Stimulated activated memory B cell treated with anti-CD40 and anti-IgM and Interleukin-4, amounts not matched to agents 10 μg/mL and 1 μg/mL and 100 μg/mL, for 72 hours (primary cell): ENCODE data around the gene PIGX.

Experiments
- ATAC-seq: fragments of 150-1000 bp; cut with Tn5 transposase; 2 replicates; pipeline ENCODE4 v1.10.0; 2021
- H3K27ac Mint-ChIP-seq: one replicate; pipeline ENCODE4 v1.8.0; 2022; ENCODE audit warnings: mild to moderate bottlenecking, mixed read lengths
- H3K27me3 Mint-ChIP-seq: one replicate; pipeline ENCODE4 v1.8.0; 2022; ENCODE audit warnings: mixed read lengths
- H3K36me3 Mint-ChIP-seq: one replicate; pipeline ENCODE4 v1.8.0; 2022; ENCODE audit warnings: mixed read lengths
- H3K4me1 Mint-ChIP-seq: one replicate; pipeline ENCODE4 v1.8.0; 2022; ENCODE audit warnings: mixed read lengths
- H3K4me3 Mint-ChIP-seq: one replicate; pipeline ENCODE4 v1.8.0; 2022; ENCODE audit warnings: mild to moderate bottlenecking, moderate library complexity, mixed read lengths
- H3K9me3 Mint-ChIP-seq: one replicate; pipeline ENCODE4 v1.8.0; 2022; ENCODE audit warnings: mixed read lengths

Gene PIGX

DNA sequence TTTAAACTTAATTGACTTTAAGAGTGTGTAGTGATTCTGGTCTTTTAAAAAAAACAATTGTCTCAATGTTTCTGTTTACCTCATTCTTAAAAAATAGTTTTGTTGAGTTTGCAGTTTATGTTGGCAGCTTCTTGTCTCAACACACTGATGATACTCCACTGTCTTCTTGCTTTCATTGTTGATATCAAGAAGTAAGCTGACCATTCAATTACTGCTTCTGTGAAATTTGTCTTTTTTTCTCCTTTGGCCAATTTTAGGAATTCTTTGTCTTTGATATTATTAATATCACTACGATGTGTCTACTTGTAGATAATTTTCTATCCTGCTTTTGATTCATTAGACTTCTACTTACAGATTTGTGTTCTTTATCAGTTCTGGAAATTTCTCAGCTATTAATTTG lies 58.9 kb downstream of the PIGX start:
- H3K9me3 Mint-ChIP-seq, result peaks cover 3% of the 10 kb centered on the region
- peaks cover 18% of the 10 kb centered on the region for H3K36me3 Mint-ChIP-seq
- H3K27ac Mint-ChIP-seq, result peak overlapping the region; percentile 61
- H3K4me3 Mint-ChIP-seq, result no peak overlapping the region
- H3K27me3 Mint-ChIP-seq, result no peaks in the 10 kb centered on the region
- ATAC-seq, result no peak
- peaks cover 46% of the 10 kb centered on the region for H3K4me1 Mint-ChIP-seq

DNA sequence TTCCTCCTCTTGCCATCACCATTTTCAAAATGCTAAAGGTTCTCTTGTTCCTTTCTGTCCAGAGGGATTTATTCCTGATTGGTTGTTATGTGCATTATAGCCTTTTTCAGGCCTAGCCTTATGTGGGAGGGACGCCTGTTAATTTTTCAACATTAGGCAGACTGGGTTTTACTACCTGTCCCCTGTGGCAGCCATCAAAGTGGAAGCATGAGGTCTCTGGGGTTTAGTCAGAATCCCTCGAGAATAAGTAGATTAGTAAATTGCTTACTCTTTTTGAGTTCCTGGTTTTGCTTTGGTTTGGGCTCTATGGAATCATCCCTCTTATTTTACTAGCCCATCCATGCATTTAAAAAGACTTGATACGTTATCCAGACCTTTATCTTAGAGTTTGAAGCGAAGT lies 59.9 kb downstream of the PIGX start:
- peak; percentile 88 for ATAC-seq
- Mint-ChIP-seq H3K4me3 (no peak overlapping the region), H3K36me3 (peaks cover 18% of the 10 kb centered on the region), H3K27me3 (no peaks in the 10 kb centered on the region), H3K4me1 (peaks cover 47% of the 10 kb centered on the region), H3K27ac (peak overlapping the region; percentile 61), H3K9me3 (peaks cover 3% of the 10 kb centered on the region)

DNA sequence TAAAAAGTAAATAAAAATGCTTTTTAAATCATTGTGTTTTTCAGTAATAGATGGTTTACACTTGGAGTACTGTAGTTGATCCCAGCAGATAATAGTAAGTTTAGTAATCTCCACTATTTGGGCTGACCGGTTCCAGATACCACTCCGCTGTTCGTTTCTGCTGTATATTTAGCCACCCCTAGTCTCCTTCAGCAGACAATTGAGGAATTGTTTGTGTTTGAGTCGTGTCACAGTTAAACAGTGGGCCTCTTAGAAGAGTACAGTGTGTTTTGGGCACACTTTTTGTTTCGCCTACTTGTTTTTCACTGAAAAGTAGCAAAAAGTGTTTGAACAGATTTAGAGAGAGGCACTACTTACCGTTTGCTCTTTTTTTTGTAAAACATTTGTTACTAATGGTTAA lies 60.7 kb downstream of the PIGX start:
- H3K4me1 Mint-ChIP-seq, result peaks cover 47% of the 10 kb centered on the region

DNA sequence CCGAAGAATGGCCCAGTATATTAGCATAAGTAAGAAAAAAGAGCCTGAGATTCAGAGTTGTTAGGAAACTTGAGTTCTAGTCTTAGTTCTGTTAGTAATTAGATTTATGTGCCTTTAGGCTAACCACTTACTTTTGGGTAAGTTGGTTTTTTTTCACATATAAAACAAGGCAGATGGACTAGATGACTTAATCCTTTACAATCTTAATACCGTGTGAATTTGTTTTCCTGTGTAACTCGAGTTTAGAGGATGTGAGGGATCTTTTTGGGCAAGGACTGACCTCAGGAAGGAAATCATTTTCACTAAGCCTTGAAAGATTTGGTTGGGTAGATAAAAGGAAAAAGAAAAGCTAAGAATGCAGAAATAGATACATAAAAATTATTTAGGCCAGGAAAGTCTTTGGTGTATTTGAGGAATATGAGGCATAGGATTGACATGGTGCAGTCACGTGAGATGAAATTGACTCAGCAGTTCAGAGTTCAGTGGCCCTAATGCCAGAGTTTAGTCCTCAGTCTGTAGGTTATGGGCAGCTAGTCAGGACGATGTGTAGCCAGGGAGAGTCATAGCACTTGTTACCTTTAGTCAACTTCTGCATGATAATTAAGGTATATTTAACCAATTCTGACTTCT lies 62.1 kb downstream of the PIGX start:
- peak; percentile 62 for ATAC-seq
- Mint-ChIP-seq H3K36me3 (peaks cover 20% of the 10 kb centered on the region), H3K27ac (peak overlapping the region; percentile 28), H3K4me1 (peaks cover 54% of the 10 kb centered on the region), H3K27me3 (no peaks in the 10 kb centered on the region), H3K9me3 (peaks cover 3% of the 10 kb centered on the region), H3K4me3 (no peak overlapping the region)

More for the DNA sequence above, 60.7 kb downstream of the PIGX start:
- no peak for ATAC-seq
- Mint-ChIP-seq H3K27me3 (no peaks in the 10 kb centered on the region), H3K4me3 (no peak overlapping the region), H3K27ac (peak overlapping the region; percentile 61), H3K36me3 (peaks cover 18% of the 10 kb centered on the region), H3K9me3 (peaks cover 3% of the 10 kb centered on the region)

DNA sequence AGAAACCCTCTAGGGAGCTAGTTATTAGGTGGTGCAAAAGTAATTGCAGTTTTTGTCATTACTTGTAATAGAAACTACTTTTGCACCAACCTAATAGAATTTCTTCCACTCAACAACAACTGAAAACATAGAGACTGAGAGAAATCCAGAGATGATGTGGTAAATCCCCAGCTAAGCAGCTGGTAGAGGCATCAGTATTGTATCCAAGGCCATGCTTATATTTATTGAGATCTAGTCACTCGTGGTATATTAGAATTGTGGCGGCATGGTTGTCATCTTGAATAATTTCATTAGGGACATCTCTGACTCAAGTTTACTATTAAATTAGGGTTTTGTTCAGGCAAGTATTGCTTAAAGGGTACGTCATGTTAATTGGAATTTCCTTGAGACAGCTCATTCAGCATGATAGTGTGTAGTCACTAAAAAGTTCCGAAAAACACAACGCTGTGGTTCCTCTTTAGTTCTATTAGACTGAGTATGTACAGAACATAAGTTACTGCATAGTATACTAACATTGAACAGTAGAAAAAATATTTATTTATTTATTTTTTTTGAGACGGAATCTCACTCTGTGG lies 62.8 kb downstream of the PIGX start:
- Mint-ChIP-seq H3K4me3 (no peak overlapping the region), H3K27ac (peak overlapping the region; percentile 28), H3K27me3 (no peaks in the 10 kb centered on the region), H3K36me3 (peaks cover 27% of the 10 kb centered on the region), H3K9me3 (peaks cover 3% of the 10 kb centered on the region), H3K4me1 (peaks cover 54% of the 10 kb centered on the region)
- ATAC-seq, result peak; percentile 41

DNA sequence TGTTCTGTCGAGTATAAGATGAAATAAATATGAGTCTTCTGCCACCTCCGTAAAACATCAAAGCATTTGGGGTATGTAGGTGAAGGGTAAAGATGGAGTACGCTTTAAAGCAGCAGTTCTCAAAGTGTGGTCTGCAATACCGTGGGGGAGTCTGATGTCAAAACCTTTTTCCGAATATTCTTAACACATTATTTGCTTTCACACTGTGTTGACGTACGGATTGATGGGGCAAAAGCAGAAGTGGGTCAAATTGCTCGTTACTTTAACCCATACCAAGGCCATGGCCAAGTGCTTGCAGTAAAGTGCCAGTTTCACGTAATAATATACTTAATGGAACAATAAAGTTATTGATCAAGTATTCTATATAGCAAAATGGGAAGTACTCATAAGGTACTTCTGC lies 63.8 kb downstream of the PIGX start:
- Mint-ChIP-seq H3K9me3 (peaks cover 3% of the 10 kb centered on the region), H3K4me1 (peaks cover 51% of the 10 kb centered on the region), H3K36me3 (peaks cover 32% of the 10 kb centered on the region), H3K27me3 (no peaks in the 10 kb centered on the region), H3K27ac (no peak overlapping the region), H3K4me3 (no peak overlapping the region)
- peak; percentile 20 for ATAC-seq

DNA sequence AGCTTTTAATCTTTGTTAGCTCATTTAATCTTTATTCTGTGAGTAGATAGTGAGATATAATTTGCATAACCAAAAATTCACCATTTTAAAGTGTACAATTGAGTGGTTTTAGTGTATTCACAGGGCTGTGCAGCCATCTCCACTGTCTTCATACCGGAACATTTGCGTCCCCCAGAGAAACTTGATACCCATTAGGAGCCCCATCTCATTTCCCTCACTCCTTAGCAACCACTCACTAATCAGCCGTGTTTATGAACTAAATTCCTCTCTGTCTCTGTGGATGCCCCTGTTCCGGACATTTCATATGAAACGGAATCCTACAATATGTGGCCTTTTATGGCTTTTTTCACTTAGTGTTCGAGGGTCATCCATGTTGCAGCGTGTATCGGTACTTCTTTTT lies 65.7 kb downstream of the PIGX start:
- Mint-ChIP-seq H3K27ac (no peak overlapping the region), H3K36me3 (peaks cover 21% of the 10 kb centered on the region), H3K4me3 (no peak overlapping the region), H3K27me3 (no peaks in the 10 kb centered on the region), H3K4me1 (peaks cover 32% of the 10 kb centered on the region), H3K9me3 (peaks cover 3% of the 10 kb centered on the region)
- ATAC-seq, result no peak

DNA sequence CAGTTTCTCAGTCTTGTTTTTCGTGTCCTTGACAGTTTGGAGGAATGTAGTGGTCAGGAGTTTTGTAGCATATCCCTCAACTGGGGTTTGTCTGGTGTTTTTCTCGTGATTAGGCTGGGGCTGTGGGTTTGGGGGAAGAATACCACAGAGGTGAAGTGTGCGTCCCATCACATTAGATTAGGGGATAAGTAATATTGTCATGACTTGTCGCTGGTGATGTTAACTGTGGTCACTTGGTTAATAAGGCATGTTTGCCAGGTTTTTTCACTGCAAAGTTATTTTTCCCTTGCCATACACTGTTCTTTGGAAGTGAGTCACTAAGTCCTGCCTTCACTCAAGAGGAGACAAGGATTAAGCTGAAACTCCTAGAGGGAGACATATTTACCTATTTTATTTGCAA lies 66.6 kb downstream of the PIGX start:
- ATAC-seq, result no peak
- no peak overlapping the region for H3K4me3 Mint-ChIP-seq

DNA sequence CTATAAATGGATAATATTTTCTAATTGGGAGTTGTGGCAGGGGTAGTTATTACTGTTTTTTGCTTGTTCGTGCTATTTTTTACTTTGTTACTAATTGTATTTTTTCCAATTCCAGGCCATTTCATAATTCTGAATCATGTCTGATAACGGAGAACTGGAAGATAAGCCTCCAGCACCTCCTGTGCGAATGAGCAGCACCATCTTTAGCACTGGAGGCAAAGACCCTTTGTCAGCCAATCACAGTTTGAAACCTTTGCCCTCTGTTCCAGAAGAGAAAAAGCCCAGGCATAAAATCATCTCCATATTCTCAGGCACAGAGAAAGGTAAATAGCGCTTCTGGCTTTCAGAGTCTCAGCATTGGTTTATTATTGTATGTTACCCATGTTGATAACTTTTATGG lies 70.3 kb downstream of the PIGX start:
- Mint-ChIP-seq H3K27me3 (no peaks in the 10 kb centered on the region), H3K9me3 (no peaks in the 10 kb centered on the region), H3K4me3 (no peak overlapping the region), H3K4me1 (peaks cover 14% of the 10 kb centered on the region), H3K36me3 (peaks cover 46% of the 10 kb centered on the region), H3K27ac (no peak overlapping the region)
- ATAC-seq, result no peak

More for the DNA sequence above, 66.6 kb downstream of the PIGX start:
- Mint-ChIP-seq H3K4me1 (peaks cover 28% of the 10 kb centered on the region), H3K27ac (no peak overlapping the region), H3K9me3 (peaks cover 3% of the 10 kb centered on the region), H3K27me3 (no peaks in the 10 kb centered on the region), H3K36me3 (peaks cover 29% of the 10 kb centered on the region)
